Measurements from ENCODE around the gene SMPD3.

DNA sequence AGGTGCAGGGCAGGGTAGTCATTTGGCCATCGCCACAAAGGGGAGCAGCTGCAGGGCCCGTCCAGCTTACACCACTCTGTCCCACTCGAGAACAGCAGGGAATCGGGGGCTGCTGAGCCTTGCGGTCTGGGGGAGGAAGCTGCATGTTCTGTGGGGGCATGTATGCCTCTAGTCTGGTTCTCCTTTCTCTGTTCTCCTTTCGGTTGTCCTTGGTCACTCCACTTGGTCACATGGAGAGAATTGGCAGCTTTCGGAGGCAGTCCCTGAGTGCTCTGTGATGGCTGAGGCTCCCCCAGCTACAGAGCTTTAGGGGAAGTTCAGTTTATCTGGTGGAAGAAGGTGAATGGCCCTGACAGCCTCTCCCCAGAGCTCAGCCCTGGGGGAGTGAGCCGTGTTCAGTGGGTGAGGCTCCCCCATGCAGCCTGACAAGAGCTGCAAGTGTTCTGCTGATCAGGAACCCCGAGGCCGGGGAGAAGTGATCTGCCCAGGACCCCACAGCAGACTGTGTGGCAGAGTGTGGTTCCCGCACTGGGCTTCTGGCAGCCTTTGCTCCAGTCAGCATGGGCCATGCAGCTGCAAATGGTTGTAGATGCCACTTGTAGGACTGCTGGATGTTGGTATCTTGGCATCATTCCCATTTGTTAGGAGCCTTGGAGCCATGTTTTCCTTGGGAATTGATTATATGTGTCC is 22.3 kb upstream of the SMPD3 start:
- TF ChIP-seq, protein P1, sequence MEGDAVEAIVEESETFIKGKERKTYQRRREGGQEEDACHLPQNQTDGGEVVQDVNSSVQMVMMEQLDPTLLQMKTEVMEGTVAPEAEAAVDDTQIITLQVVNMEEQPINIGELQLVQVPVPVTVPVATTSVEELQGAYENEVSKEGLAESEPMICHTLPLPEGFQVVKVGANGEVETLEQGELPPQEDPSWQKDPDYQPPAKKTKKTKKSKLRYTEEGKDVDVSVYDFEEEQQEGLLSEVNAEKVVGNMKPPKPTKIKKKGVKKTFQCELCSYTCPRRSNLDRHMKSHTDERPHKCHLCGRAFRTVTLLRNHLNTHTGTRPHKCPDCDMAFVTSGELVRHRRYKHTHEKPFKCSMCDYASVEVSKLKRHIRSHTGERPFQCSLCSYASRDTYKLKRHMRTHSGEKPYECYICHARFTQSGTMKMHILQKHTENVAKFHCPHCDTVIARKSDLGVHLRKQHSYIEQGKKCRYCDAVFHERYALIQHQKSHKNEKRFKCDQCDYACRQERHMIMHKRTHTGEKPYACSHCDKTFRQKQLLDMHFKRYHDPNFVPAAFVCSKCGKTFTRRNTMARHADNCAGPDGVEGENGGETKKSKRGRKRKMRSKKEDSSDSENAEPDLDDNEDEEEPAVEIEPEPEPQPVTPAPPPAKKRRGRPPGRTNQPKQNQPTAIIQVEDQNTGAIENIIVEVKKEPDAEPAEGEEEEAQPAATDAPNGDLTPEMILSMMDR (conservative IDR thresholded peaks at IDR 0.05; ENCODE audit: low read length), result no peak
- no peak for TF ChIP-seq EZH2phosphoT487 (IDR thresholded peaks at IDR 0.05; ENCODE audit: borderline replicate concordance)

Data from Loucy (cell line).